Subcutaneous adipose tissue (tissue), 4 donors: ENCODE results near the gene PDLIM1. TPM values are rescaled to one million over a fixed set of nuclear protein-coding genes. Genes with fewer than 3 reads are reported as not detected.

Experiments
- CTCF ChIP-seq: fragments of 450-650 bp; IDR thresholded peaks from one replicate; pipeline ENCODE4 v1.5.1; 2016; ENCODE audit warnings: low read depth, mild to moderate bottlenecking, control low read depth, antibody characterized with exemption, moderate library complexity
- total RNA-seq, 4 donors: library from RNA; depleted of rRNA; stranded (reverse); fragments of >200 nt; gene quantifications; one replicate each; pipeline ENCODE4 v1.1.0, GENCODE V29; 2016

PDLIM1 gene
- total RNA-seq, 4 donors from 2014 or later: 79.2 to 118 (median 96.4) TPM

GRCh38 chr10:95333997-95334804 is 43.4 kb upstream of the PDLIM1 start:
- no peak for TF ChIP-seq CTCF

DNA sequence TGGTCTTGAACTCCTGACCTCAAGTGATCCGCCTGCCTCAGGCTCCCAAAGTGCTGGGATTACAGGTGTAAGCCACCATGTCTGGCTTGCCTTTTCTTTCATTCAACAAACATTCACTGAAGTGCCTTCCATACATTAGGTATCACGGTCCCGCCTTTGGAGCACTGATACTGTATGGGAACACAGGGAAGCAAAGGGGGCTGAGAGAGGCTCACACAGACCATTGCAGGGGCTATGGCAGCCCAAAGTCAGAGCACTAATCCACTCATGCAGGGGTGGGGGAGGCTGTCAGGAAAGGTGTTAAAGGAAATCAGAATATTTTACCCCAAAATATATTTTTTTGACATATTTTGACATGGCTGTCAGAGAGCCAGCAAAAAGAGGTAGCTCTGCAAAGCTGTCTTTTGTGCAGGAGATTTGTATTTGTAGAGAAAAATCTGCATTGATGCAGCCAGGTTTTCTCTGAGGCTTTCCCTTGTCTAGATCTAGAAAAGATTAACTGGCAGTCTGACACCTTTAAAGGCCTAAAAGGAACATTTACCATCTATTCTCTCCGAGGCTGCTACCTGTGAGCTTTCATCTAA is 42.0 kb upstream of the PDLIM1 start:
- TF ChIP-seq CTCF: no peak

DNA sequence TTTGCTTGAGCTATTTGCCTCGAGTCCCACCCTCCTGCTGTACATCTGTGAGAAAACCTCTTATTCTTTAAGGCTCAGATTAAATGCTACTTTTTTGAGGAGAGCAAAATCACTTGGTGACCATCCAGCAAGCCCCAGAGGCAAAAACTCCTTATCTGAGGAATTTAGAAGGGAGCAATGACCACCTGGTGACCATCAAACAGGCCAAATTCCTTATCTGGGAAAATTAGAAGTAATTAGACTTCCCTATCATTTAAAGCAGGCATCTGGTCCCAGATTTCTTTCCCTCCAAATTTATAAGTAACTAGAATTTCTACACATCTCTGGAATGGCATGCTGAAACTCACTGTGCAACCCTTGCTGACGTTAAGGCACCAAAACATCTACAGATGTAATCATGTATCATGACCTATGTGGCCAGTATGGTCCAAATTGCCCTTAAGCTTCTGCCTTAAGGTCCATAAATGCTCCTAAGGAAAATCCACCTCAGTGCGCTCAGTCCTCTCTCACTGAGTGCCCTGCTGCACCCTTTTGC is 40.9 kb upstream of the PDLIM1 start:
- no peak for TF ChIP-seq CTCF

DNA sequence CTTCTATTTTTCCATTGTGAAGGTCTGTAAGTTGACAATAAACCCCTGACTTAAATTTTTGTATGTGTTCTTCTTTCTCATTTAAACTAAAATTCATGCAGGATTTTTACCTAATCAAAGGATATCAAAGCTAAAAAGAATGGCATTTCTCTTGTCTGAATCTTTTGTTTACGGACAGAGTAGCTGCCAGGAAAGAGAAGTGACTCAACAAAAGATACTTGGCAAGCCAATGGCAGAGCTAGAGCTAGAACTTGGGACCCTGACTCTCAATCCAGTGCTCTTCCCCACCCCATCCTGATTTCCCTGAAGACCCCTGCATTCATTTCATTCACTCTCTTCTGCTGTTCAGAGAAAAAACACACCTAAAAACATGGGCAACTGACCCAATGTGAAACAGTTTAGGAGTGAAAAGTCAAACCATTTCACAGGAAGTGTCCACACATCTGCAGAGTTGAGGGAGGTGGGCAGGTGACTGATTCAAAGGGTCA is 40.2 kb upstream of the PDLIM1 start:
- TF ChIP-seq CTCF: no peak

GRCh38 chr10:95329296-95329695 is 38.5 kb upstream of the PDLIM1 start:
- TF ChIP-seq CTCF: no peak

- TF ChIP-seq CTCF: no peak
Observed at GRCh38 chr10:95328013-95328412, 37.2 kb upstream of the PDLIM1 start.

DNA sequence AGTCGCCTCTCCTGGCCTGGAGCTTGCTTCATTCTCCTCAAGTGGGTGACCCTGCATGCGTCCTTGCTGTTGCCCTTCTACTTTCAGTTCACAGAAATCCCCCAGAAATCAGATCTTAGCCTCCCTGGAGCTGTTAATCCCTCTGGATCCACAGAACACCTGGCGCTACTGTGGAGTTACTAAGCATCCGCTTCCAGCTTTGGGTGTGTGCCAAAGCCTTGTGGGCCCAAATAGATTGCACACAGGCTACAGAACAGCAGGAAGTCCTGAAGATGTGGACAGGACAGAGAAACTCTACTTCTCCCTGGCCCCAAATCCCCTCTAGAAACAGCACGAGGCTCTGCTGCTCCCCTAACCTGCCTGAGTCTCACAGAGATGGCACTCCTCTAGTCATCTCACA is 36.6 kb upstream of the PDLIM1 start:
- no peak for TF ChIP-seq CTCF
